GM12878 (cell line): Measurements from ENCODE around the gene CXCL9. TPM values are rescaled to one million over a fixed set of nuclear protein-coding genes. Genes with fewer than 3 reads are reported as not detected.
"Not testable (repeated sequence)": the region's sequence is repeated elsewhere in the genome, so short reads cannot be mapped to it uniquely, and the experiment has no call there.

Experiments
- ATAC-seq: fragments of 200-7000 bp; cut with Tn5 transposase; 3 replicates; pipeline ENCODE4 v1.9.1; 2020; ENCODE audit warnings: mild to moderate bottlenecking, moderate library complexity
- BruUV-seq: library from RNA; stranded (reverse); fragments of 400-500 nt; replicated peaks from 2 replicates; lab custom pipeline; 2021; lab: Mats Ljungman, UMichigan
- CTCF ChIA-PET: fragments of 300-600 bp; sonication (Branson Sonifier 250); formaldehyde crosslinking; extraction: SDS; loops from one replicate; lab custom pipeline; 2021; ENCODE audit warnings: inconsistent platforms; lab: Yijun Ruan, JAX
- POLR2A ChIA-PET: fragments of 350-600 bp; formaldehyde crosslinking; extraction: SDS; loops from one replicate; lab custom pipeline; 2021; ENCODE audit warnings: inconsistent platforms; lab: Charles Lee
- RAD21 ChIA-PET: fragments of 300-600 bp; sonication (Branson Sonifier 250); formaldehyde crosslinking; loops from one replicate; lab custom pipeline; 2023; ENCODE audit warnings: antibody characterized with exemption; ENCODE audit not compliant: unreplicated experiment; lab: Charles Lee
- SMC1A ChIA-PET: fragments of 300-600 bp; sonication (Branson Sonifier 250); formaldehyde crosslinking; loops from one replicate; lab custom pipeline; 2023; ENCODE audit not compliant: unreplicated experiment, uncharacterized antibody; lab: Charles Lee
- DNase-seq: peaks from one replicate; pipeline ENCODE4 v3.0.0-alpha.2; 2011; ENCODE audit warnings: low read depth, low spot score
- FAIRE-seq: peaks from 3 replicates; lab custom pipeline; 2011; peaks lifted over from hg19 to GRCh38; lab: Jason Lieb, UNC
- H2AFZ ChIP-seq: 2 replicates; pipeline ENCODE4 v1.6.0; 2011; ENCODE audit warnings: low read depth, low read length, control low read depth; ENCODE audit not compliant: control insufficient read depth
- H3K27ac ChIP-seq: 2 replicates; pipeline ENCODE4 v1.5.1; 2011; ENCODE audit warnings: control low read depth; ENCODE audit not compliant: control insufficient read depth, insufficient read depth
- H3K27me3 ChIP-seq, 2 experiments: replicated peaks in 1 of 2; 2 replicates each; pipeline versions ENCODE4 v1.6.0 to v1.6.1; 2011; ENCODE audit warnings: low read length in 1 of 2; ENCODE audit not compliant: control insufficient read depth in 2 of 2, insufficient read depth in 2 of 2
- H3K36me3 ChIP-seq, 2 experiments: 2 replicates each; pipeline ENCODE4 v1.5.1; 2011; ENCODE audit warnings: low read length in 1 of 2; ENCODE audit not compliant: control insufficient read depth in 2 of 2, insufficient read depth in 2 of 2
- H3K4me1 ChIP-seq: 2 replicates; pipeline ENCODE4 v1.6.1; 2011; ENCODE audit warnings: mild to moderate bottlenecking, low read length, moderate library complexity, mixed read lengths; ENCODE audit not compliant: control insufficient read depth, insufficient read depth
- H3K4me2 ChIP-seq: 2 replicates; pipeline ENCODE4 v1.6.0; 2011; ENCODE audit warnings: control low read depth; ENCODE audit not compliant: control insufficient read depth, insufficient read depth
- H3K4me3 ChIP-seq: fragments of 200-600 bp; sonication (generic); 2 replicates; pipeline ENCODE4 v1.5.1; 2016
- H3K79me2 ChIP-seq: 2 replicates; pipeline ENCODE4 v1.6.0; 2011; ENCODE audit warnings: low read length; ENCODE audit not compliant: control insufficient read depth, insufficient read depth
- H3K9ac ChIP-seq: 2 replicates; pipeline ENCODE4 v1.8.0; 2011; ENCODE audit warnings: low read length, control low read depth, mixed read lengths; ENCODE audit not compliant: control insufficient read depth, insufficient read depth
- H3K9me3 ChIP-seq: replicated peaks from 3 replicates; pipeline ENCODE4 v1.5.1; 2011; ENCODE audit warnings: mild to moderate bottlenecking, low read length; ENCODE audit not compliant: control insufficient read depth, insufficient read depth
- H4K20me1 ChIP-seq: 2 replicates; pipeline ENCODE4 v1.6.0; 2011; ENCODE audit not compliant: control insufficient read depth, insufficient read depth
- HDAC2 ChIP-seq: fragments of 200-600 bp; sonication (generic); IDR thresholded peaks from 2 replicates; pipeline ENCODE4 v1.6.1; 2017
- KAT2A ChIP-seq: conservative IDR thresholded peaks from 2 replicates; pipeline ENCODE4 v1.6.1; 2011; ENCODE audit warnings: low read depth, low read length; ENCODE audit not compliant: control insufficient read depth
- KDM1A ChIP-seq: fragments of 200-600 bp; sonication (generic); IDR thresholded peaks from 2 replicates; pipeline ENCODE4 v1.6.1; 2016; ENCODE audit warnings: borderline replicate concordance
- SP1 ChIP-seq: IDR thresholded peaks from one replicate; pipeline ENCODE4 v1.6.1; 2011; ENCODE audit warnings: low read depth, low read length
- ZNF207 ChIP-seq: fragments of 450-650 bp; IDR thresholded peaks from 2 replicates; pipeline ENCODE4 v1.6.1; 2014; ENCODE audit warnings: antibody characterized with exemption, mild to moderate bottlenecking, borderline replicate concordance
- WGBS: methylation state at CpG from one replicate; pipeline ENCODE4 v1.1.6; 2016; ENCODE audit warnings: low lambda C conversion rate; ENCODE audit not compliant: insufficient replicate concordance, insufficient coverage; ENCODE audit errors: missing lambda C conversion rate; 5-methylcytosine and 5-hydroxymethylcytosine counted together
- in situ Hi-C: fragments of 300-500 bp; cut with MboI; formaldehyde crosslinking; loops from 9 replicates; pipeline ENCODE4 v1.14.3; 2018; ENCODE audit warnings: mixed read lengths
- intact Hi-C: fragments of 100-400 bp; cut with micrococcal nuclease; formaldehyde crosslinking; loops from one replicate; pipeline ENCODE4 v1.14.2; 2022; ENCODE audit not compliant: unreplicated experiment
- polyA plus RNA-seq, 11 experiments: library from polyadenylated mRNA; depleted of rRNA in 4 of 11; unstranded in 6 of 11; stranded (reverse) in 5 of 11; fragments of >200 nt; fragmentation: Nextera tagmentation in 4 of 11; fragmentation: Illumina TruSeq in 1 of 11; extraction: Ambion mirVana in 4 of 11; extraction: Trizol in 1 of 11; gene quantifications; 1 replicate in 1 of 11; 2 replicates in 10 of 11; pipeline versions ENCODE4 v1.2.1 to v1.2.3, GENCODE V29; 2011 to 2016; ENCODE audit warnings: inconsistent platforms in 2 of 11, missing spikeins in 2 of 11, low read depth in 1 of 11
- total RNA-seq, 4 experiments: library from RNA; depleted of rRNA in 3 of 4; stranded (reverse); fragments of >200 nt in 3 of 4; fragmentation: Illumina TruSeq in 1 of 4; extraction: Trizol in 1 of 4; gene quantifications; 2 replicates each; pipeline versions ENCODE4 v1.2.1 to v1.2.3, GENCODE V29; 2013 to 2021
- TF ChIP-seq, protein P1 (sequence below): fragments of 450-650 bp; IDR thresholded peaks from 2 replicates; pipeline ENCODE4 v1.6.1; 2017; ENCODE audit warnings: low read depth, mild to moderate bottlenecking, moderate library complexity

Gene CXCL9
- total and polyA plus RNA-seq, 10 of the 15 experiments (the other 5 are each of a cell fraction or from before 2014, with no cell fraction given) = 0.03 to 0.46 (median 0.22) TPM; not detected in 1

DNA sequence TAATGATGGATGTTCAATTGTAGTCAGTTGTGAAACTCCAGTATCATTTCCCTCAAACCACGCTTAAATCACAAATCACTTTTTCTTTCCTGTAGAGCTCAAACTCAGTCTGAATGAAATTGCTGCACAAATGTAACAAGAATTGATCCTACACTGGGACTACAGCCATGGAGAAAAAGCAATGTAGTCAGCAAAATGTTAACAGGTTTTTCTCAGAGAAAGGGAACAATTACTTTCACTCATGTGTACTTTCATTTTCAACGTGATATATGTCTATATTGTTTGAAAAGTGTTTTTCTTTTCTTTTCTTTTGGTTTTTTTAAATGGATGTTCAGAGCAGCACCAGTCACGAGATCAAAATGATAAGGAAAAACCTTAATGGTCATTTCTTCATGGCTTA, 39.2 kb downstream of the CXCL9 start (continued):
- no peak for TF ChIP-seq ZNF207

DNA sequence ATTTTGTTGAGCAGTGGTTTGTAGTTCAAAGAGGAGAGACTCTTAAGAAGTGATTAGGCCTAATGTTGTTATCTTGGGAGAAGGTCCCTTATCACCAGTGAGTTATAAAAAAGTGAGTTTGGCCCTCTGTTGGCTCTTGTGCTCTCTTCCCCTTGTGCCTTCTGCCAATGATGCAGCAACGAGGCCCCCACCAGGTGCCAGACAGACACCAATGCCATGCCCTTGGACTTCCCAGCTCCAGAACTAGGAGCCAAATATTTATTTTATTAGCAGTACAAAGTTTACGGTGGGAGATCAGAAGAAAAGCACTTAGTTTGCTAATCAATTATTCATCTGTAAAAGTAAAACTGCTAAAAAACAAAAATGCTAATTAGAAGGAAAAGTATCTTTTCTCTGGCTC, 43.8 kb downstream of the CXCL9 start:
- ATAC-seq (no peak), DNase-seq (no peak), FAIRE-seq (peak; percentile 44)
- ChIA-PET CTCF (no interaction called here), POLR2A (no interaction called here), SMC1A (no interaction called here), RAD21 (no interaction called here)
- WGBS = 52% methylated on average over 2 of the region's 2 CpGs
- intact Hi-C loops = no loop called here
- H3K36me3 ChIP-seq = peaks cover 7 to 28% of the 10 kb centered on the region in 2 experiments
- BruUV-seq = no TSS peak
- no peak for TF ChIP-seq HDAC2
- no peak for TF ChIP-seq KDM1A
- no peak for TF ChIP-seq KAT2A
- TF ChIP-seq, protein P1, sequence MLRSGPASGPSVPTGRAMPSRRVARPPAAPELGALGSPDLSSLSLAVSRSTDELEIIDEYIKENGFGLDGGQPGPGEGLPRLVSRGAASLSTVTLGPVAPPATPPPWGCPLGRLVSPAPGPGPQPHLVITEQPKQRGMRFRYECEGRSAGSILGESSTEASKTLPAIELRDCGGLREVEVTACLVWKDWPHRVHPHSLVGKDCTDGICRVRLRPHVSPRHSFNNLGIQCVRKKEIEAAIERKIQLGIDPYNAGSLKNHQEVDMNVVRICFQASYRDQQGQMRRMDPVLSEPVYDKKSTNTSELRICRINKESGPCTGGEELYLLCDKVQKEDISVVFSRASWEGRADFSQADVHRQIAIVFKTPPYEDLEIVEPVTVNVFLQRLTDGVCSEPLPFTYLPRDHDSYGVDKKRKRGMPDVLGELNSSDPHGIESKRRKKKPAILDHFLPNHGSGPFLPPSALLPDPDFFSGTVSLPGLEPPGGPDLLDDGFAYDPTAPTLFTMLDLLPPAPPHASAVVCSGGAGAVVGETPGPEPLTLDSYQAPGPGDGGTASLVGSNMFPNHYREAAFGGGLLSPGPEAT = no peak
- no peak for TF ChIP-seq SP1
- H2AFZ ChIP-seq = no peak overlapping the region
- in situ Hi-C loops = no loop called here
- H3K9ac ChIP-seq = no peak overlapping the region
- no peaks in the 10 kb centered on the region for H3K27me3 ChIP-seq
- H3K27ac ChIP-seq = no peak overlapping the region
- H3K4me3 ChIP-seq = no peak overlapping the region
- no peaks in the 10 kb centered on the region for H4K20me1 ChIP-seq
- H3K4me2 ChIP-seq = no peak overlapping the region
- H3K9me3 ChIP-seq = peaks cover 5% of the 10 kb centered on the region; the same call in 2 of the 3 replicates
- no peaks in the 10 kb centered on the region for H3K79me2 ChIP-seq
- no peaks in the 10 kb centered on the region for H3K4me1 ChIP-seq

DNA sequence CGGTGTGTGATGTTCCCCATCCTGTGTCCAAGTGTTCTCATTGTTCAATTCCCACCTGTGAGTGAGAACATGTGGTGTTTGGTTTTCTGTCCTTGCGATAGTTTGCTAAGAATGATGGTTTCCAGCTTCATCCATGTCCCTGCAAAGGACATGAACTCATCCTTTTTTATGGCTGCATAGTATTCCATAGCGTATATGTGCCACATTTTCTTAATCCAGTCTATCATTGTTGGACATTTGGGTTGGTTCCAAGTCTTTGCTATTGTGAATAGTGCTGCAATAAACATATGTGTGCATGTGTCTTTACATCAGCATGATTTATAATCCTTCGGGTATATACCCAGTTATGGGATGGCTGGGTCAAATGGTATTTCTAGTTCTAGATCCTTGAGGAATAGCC, 45.2 kb downstream of the CXCL9 start:
- H3K4me2 ChIP-seq, H4K20me1 ChIP-seq, RAD21 ChIA-PET, CTCF ChIA-PET, SMC1A ChIA-PET, ATAC-seq, H3K4me1 ChIP-seq, H3K9ac ChIP-seq, intact Hi-C loops, H3K27me3 ChIP-seq, in situ Hi-C loops, H3K27ac ChIP-seq, FAIRE-seq, H3K79me2 ChIP-seq, DNase-seq, POLR2A ChIA-PET, H3K4me3 ChIP-seq, H3K9me3 ChIP-seq, H2AFZ ChIP-seq: not testable (repeated sequence)
- BruUV-seq = TSS peak; percentile 44
- WGBS = 88% methylated on average over 4 of the region's 4 CpGs
- H3K36me3 ChIP-seq = peaks cover 5 to 18% of the 10 kb centered on the region in 2 experiments

DNA sequence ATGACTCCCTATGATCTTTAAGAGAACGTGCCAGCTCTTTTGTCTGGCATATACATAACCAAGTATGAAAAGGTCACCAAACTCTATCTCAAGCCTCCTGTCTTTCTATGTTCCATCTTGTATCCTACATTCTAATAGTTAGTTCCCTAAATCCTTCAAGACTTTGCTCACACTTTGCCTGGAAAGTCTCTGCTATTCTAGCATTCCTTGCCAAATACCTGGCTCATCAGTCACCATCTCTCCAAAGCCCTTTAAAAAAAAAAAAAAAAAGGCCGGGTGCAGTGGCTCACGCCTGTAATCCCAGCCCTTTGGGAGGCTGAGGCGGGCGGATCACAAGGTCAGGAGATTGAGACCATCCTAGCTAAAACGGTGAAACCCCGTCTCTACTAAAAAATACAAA, 48.8 kb downstream of the CXCL9 start:
- H3K4me2 ChIP-seq, POLR2A ChIA-PET, FAIRE-seq, RAD21 ChIA-PET, H4K20me1 ChIP-seq, intact Hi-C loops, ATAC-seq, H3K79me2 ChIP-seq, CTCF ChIA-PET, SMC1A ChIA-PET, in situ Hi-C loops, H3K9ac ChIP-seq, DNase-seq, BruUV-seq, H3K27me3 ChIP-seq, H3K9me3 ChIP-seq, H3K27ac ChIP-seq, H3K4me3 ChIP-seq, H2AFZ ChIP-seq, H3K4me1 ChIP-seq: not testable (repeated sequence)
- H3K36me3 ChIP-seq = peaks cover 6 to 18% of the 10 kb centered on the region in 2 experiments
- over 99% methylated on average over 7 of the region's 7 CpGs for WGBS
